GM12875 (cell line): ENCODE results near the gene CEPT1.
A peak's percentile ranks its signal among the peaks of the same experiment; 100 is the strongest.

Source experiments
- H3K4me3 ChIP-seq: one replicate; pipeline ENCODE4 v1.5.1; 2011; ENCODE audit warnings: low read depth, low read length, control low read depth
- CTCF ChIP-seq: IDR thresholded peaks from 2 replicates; pipeline ENCODE4 v1.5.1; 2011; ENCODE audit warnings: low read depth, mild to moderate bottlenecking, control low read depth, inconsistent platforms, low read length, moderate library complexity, borderline replicate concordance; ENCODE audit not compliant: insufficient read depth

The CEPT1 gene

DNA sequence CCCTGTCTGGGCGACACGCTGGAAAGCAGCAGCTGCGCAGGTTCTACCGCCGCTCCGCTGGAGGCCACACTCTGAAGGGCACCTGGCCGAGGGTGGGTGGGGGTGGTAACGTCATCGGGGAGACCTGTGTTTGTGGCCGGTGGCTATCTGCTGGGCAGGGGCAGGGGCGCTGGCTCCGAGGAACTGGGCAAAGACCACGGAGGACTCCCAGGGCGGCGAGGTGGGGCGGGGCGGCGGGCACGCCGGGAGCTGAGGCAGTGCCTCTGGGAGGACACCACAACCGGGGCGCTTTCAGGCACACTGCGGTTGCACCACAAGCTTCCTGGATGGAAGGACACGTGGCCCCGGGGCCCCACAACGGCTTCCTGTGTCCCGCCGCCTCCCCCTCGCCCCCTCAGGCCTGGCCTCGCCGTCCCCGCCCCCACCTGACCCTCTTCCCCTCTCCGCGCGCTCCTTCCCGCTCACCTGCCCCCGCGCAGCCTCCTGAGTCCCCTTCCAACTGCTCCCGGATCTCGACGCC is 63.7 kb downstream of the CEPT1 start:
- peak overlapping the region; percentile 70 for H3K4me3 ChIP-seq
- TF ChIP-seq CTCF: no peak

GRCh38 chr1:111204201-111204982 is 64.4 kb downstream of the CEPT1 start:
- peak overlapping the region; percentile 70 for H3K4me3 ChIP-seq
- no peak for TF ChIP-seq CTCF

DNA sequence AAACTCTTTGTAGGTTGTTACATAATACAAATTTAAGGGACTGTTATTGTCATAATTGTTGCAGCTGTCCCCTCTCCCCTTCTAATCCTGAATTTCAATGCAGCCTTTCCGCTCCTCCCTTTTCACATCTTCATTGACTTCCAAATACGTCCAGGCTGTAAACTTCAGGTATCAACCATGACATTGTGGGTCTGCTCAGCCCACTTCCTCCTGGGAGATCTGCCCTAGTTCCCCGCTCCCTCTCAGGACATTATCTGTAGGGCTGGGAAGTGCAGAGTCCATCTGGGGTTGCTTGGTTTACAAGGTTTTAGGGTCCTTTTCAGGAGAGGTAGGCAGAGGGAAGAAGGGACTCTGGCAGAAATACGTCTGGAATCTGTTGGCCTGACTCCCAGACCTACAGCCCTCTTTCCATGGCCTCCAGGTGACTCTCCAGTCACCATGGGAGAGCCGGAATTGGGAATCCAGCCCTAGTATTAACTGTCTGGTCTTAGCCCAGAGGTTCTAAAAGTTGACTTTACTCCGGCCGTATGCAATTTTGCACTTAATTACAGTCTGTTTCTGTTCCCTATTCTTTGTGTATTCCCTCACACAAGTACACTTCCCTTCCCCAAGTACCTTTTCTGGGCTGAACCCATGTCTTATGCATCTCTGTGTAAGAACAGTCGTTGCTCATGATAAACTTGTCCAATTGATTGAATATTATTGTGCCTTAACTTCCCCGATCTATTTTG is 65.1 kb downstream of the CEPT1 start:
- peak overlapping the region; percentile 70 for H3K4me3 ChIP-seq
- no peak for TF ChIP-seq CTCF

DNA sequence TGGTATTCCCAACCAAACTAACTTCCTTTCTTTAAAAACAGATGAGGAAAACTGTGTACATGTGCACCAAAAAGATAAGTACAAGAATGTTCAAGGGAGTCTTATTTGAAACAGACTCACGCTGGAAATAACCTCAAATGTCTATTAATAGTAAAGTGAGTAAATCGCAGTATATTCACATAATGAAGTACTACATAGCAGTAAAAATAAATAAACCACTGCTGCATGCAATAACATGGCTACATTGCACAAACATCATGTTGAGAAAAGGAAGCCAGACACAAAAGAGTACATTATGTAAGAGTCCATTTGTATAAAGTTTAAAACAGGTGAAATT is 65.7 kb downstream of the CEPT1 start:
- no peak for TF ChIP-seq CTCF
- H3K4me3 ChIP-seq: no peak overlapping the region

GRCh38 chr1:111208921-111209320 is 68.9 kb downstream of the CEPT1 start:
- H3K4me3 ChIP-seq: no peak overlapping the region
- no peak for TF ChIP-seq CTCF

DNA sequence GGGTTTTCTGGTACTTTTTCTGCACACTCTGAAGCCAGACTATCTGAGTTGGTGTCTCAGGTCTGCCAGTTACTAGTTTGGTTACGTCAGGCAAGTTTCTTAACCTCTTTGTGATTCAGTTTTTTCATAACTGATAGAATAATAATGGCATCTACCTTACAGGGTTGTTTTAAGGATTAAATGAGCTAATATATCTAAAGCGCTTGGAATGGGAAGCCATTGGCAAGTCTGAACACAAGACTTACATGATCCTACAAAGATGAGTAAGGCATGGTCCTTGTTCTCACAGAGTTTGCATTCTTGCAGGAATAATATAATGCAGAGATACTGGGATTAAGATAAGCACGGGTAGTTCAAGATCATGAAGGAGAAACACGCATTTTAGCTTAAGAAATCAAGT is 69.6 kb downstream of the CEPT1 start:
- no peak for TF ChIP-seq CTCF
- no peak overlapping the region for H3K4me3 ChIP-seq
